Breast epithelium (tissue), 4 donors: Measurements from ENCODE around the gene CDK6. TPM values are rescaled to one million over a fixed set of nuclear protein-coding genes. Genes with fewer than 3 reads are reported as not detected.

Experiments
- DNase-seq, 2 donors: peaks; one replicate each; pipeline ENCODE4 v3.0.0-alpha.2; 2019; ENCODE audit warnings: low spot score in 2 of 2
- H3K27ac ChIP-seq, 2 donors: fragments of 200-600 bp; sonication (generic) in 1 of 2; one replicate each; pipeline ENCODE4 v1.5.1; 2016 to 2019; ENCODE audit warnings: mild to moderate bottlenecking in 1 of 2
- H3K27me3 ChIP-seq, 2 donors: fragments of 200-600 bp; sonication (generic) in 1 of 2; one replicate each; pipeline versions ENCODE4 v1.5.1 to v1.6.0; 2017 to 2019; ENCODE audit warnings: control low read depth in 1 of 2, mild to moderate bottlenecking in 1 of 2
- H3K36me3 ChIP-seq: fragments of 200-600 bp; one replicate; pipeline ENCODE4 v1.5.1; 2019
- H3K4me1 ChIP-seq, 2 donors: fragments of 200-600 bp; sonication (generic); one replicate each; pipeline ENCODE4 v1.5.1; 2016 to 2019; ENCODE audit warnings: control low read depth in 1 of 2
- H3K4me3 ChIP-seq, 3 donors: fragments of 200-600 bp; sonication (generic); 1 replicate in 2 of 3; 2 replicates in 1 of 3; pipeline ENCODE4 v1.5.1; 2016 to 2019; ENCODE audit warnings: mild to moderate bottlenecking in 3 of 3, moderate library complexity in 2 of 3
- H3K9me3 ChIP-seq, 2 donors: fragments of 200-600 bp; sonication (generic) in 1 of 2; one replicate each; pipeline ENCODE4 v1.5.1; 2016 to 2019; ENCODE audit warnings: control low read depth in 1 of 2
- CTCF ChIP-seq, 3 donors: fragments of 450-650 bp; IDR thresholded peaks; one replicate each; pipeline ENCODE4 v1.5.1; 2016 to 2017; ENCODE audit warnings: antibody characterized with exemption in 3 of 3, mild to moderate bottlenecking in 3 of 3, moderate library complexity in 3 of 3
- POLR2A ChIP-seq: fragments of 450-650 bp; IDR thresholded peaks from one replicate; pipeline ENCODE4 v1.6.1; 2016; ENCODE audit warnings: antibody characterized with exemption, mild to moderate bottlenecking, moderate library complexity
- POLR2AphosphoS5 ChIP-seq, 3 donors: sonication (generic); formaldehyde crosslinking; IDR thresholded peaks; one replicate each; pipeline ENCODE4 v1.6.1; 2017; ENCODE audit warnings: antibody characterized with exemption in 3 of 3
- intact Hi-C: fragments of 100-400 bp; cut with DNase I; formaldehyde crosslinking; loops from one replicate; pipeline ENCODE4 v1.15.1; 2023; ENCODE audit warnings: low total_unique reads
- total RNA-seq, 3 donors: library from RNA; depleted of rRNA; stranded (reverse); fragments of >200 nt; gene quantifications; one replicate each; pipeline ENCODE4 v1.1.0, GENCODE V29; 2016

CDK6 gene
- total RNA-seq, 3 donors from 2014 or later, result 12.8 to 26.2 (median 23.6) TPM

- DNase-seq, result no peak
- TF ChIP-seq POLR2AphosphoS5 (IDR thresholded peaks at IDR 0.05) (no peak), CTCF (IDR thresholded peaks at IDR 0.05) (no peak), POLR2A (no peak)
- Histone ChIP-seq H3K9me3 (no peaks in the 10 kb centered on the region), H3K27ac (no peak overlapping the region), H3K27me3 (no peaks in the 10 kb centered on the region), H3K36me3 (no peaks in the 10 kb centered on the region), H3K4me1 (no peaks in the 10 kb centered on the region), H3K4me3 (no peak overlapping the region)
- intact Hi-C loops, result no loop called here
These were observed 67.0 kb downstream of the CDK6 start for GRCh38 chr7:92769394-92769699.

DNA sequence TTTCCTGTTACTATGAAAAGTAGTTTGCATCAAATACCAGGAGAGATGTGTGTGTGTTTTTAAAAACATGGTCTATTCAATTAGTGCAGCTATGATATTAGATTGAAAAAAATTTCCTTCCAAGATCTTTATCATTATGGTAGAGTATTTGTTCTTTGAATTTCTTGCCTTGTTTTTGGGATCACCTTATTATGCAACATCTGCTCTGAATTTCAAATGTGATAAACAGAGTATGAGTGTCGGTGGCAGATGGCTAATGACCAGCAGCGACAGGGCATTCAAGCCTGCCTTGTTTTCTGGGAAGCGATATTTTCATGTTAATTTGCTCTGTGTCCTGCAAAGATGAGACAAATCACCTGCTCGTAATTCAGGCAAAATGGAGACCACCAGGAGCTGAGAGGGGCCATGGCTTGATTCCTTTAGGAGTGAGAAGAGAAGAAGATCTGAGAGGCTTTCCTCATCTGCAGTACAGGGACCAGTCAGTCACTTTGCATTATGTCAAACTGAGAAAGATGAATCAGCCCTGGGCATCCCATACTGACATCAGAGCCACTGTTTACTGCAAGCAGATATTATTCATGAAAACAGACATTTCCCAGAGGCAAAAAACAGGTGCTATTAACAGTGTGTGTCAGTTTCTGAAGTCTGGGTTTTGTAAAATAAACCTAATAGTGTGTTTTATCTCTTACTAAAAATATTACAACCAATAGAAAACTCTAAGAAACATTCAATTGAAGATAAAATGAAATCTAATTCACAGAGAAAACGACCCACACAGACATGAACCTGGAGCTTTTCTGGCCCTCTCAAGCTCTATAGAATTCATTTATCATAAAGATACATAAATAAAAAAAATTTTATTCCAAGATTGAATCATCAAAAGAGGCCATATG, 67.6 kb downstream of the CDK6 start:
- H3K4me1 ChIP-seq, result no peaks in the 10 kb centered on the region
- no peak overlapping the region for H3K4me3 ChIP-seq
- H3K27me3 ChIP-seq, result no peaks in the 10 kb centered on the region
- no peaks in the 10 kb centered on the region for H3K36me3 ChIP-seq
- no peak overlapping the region for H3K27ac ChIP-seq
- intact Hi-C loops, result no loop called here
- DNase-seq, result no peak
- TF ChIP-seq POLR2AphosphoS5 (IDR thresholded peaks at IDR 0.05) (no peak), CTCF (IDR thresholded peaks at IDR 0.05) (no peak), POLR2A (no peak)
- H3K9me3 ChIP-seq, result no peaks in the 10 kb centered on the region

GRCh38 chr7:92767437-92767836, 68.9 kb downstream of the CDK6 start:
- no peak overlapping the region for H3K4me3 ChIP-seq
- TF ChIP-seq CTCF (IDR thresholded peaks at IDR 0.05), result no peak
- intact Hi-C loops, result no loop called here
- no peaks in the 10 kb centered on the region for H3K9me3 ChIP-seq
- no peak overlapping the region for H3K27ac ChIP-seq
- DNase-seq, result no peak
- no peaks in the 10 kb centered on the region for H3K27me3 ChIP-seq
- no peaks in the 10 kb centered on the region for H3K4me1 ChIP-seq
- no peaks in the 10 kb centered on the region for H3K36me3 ChIP-seq

GRCh38 chr7:92766461-92767003, 69.8 kb downstream of the CDK6 start:
- no peaks in the 10 kb centered on the region for H3K4me1 ChIP-seq
- peak overlapping the region in 1 of 2 donors; percentile 29 for H3K27ac ChIP-seq
- TF ChIP-seq CTCF (IDR thresholded peaks at IDR 0.05) (no peak), POLR2A (no peak), POLR2AphosphoS5 (IDR thresholded peaks at IDR 0.05) (no peak)
- H3K4me3 ChIP-seq, result no peak overlapping the region
- no peak for DNase-seq
- no peaks in the 10 kb centered on the region for H3K9me3 ChIP-seq
- intact Hi-C loops, result no loop called here
- H3K36me3 ChIP-seq, result no peaks in the 10 kb centered on the region
- no peaks in the 10 kb centered on the region for H3K27me3 ChIP-seq

DNA sequence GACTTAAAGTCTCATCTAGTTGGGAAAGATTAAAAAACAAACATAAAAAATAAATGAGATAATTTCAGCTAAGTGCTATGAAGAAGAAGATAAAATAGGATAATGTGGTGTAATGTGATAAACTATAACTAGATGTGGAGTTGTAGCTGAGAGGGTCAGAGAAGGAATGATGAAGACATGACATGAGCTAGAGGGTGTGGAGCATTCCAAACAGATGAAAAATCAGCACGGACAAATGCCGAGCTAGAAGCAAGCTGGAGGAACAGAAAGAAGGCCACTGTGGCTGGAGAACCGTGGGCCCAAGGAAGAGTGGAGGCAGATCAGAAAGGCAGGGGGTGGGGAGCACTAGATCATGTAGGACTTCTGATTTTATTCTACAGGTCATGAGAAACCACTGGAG, 70.6 kb downstream of the CDK6 start:
- TF ChIP-seq POLR2AphosphoS5 (IDR thresholded peaks at IDR 0.05), result no peak
- no peak for TF ChIP-seq POLR2A
- TF ChIP-seq CTCF (IDR thresholded peaks at IDR 0.05), result no peak
- intact Hi-C loops, result no loop called here
- Histone ChIP-seq H3K36me3 (no peaks in the 10 kb centered on the region), H3K27me3 (no peaks in the 10 kb centered on the region), H3K9me3 (no peaks in the 10 kb centered on the region), H3K4me3 (no peak overlapping the region), H3K27ac (no peak overlapping the region), H3K4me1 (no peaks in the 10 kb centered on the region)
- DNase-seq, result no peak
